Measurements from ENCODE around the gene CDH18.

Gene CDH18

GRCh38 chr5:19655627-19656026 lies 332.4 kb downstream of the CDH18 start:
- Histone ChIP-seq H3K27me3 (ENCODE audit: low read length) (no peaks in the 10 kb centered on the region), H3K27ac (ENCODE audit: low read depth, low read length) (no peak overlapping the region), H4K20me1 (ENCODE audit: low read depth, low read length) (no peaks in the 10 kb centered on the region), H3K36me3 (ENCODE audit: low read length) (0 out of 2 replicates have a peak, but pooled peaks cover 3% of the 10 kb centered on the region), H2AFZ (ENCODE audit: low read depth, low read length, severe bottlenecking) (peak overlapping the region; percentile 57), H3K79me2 (ENCODE audit: insufficient read depth, low read length) (no peaks in the 10 kb centered on the region), H3K9me3 (ENCODE audit: insufficient read depth, low read length) (no peaks in the 10 kb centered on the region), H3F3A (ENCODE audit: insufficient read depth) (no peaks in the 10 kb centered on the region), H3K4me3 (ENCODE audit: insufficient read depth, low read length, poor library complexity, severe bottlenecking) (no peak overlapping the region), H3K9me2 (replicated peaks; ENCODE audit: insufficient read depth, low read length) (no peaks in the 10 kb centered on the region), H3K9ac (ENCODE audit: low read length) (no peak overlapping the region), H3K4me2 (ENCODE audit: low read depth, low read length, poor library complexity, severe bottlenecking) (no peak overlapping the region)
- no peak for TF ChIP-seq CTCF (IDR thresholded peaks at IDR 0.05; ENCODE audit: insufficient read depth, low read length, poor library complexity, severe bottlenecking)
- no peak for TF ChIP-seq EZH2phosphoT487 (conservative IDR thresholded peaks at IDR 0.05; ENCODE audit: low read length)

DNA sequence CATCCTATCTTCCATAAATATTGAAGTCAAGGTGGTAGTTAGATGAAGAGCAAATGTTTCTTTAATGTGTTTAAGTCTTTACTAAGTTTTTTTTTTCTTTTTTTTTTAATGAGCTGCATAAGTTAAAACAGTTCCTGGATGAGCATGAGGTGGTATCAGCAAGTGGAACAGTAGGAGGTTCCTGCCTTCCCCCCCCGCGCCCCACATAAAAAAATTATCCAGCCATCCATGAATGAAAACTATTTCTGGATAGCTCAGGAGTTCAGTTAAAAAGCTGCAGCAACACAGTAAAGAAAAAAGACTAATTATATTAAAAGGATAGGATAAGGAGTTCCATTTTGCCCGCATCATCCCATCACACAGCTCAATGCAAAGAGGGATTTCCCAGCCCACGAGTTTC lies 349.5 kb downstream of the CDH18 start:
- Histone ChIP-seq H3K9me3 (ENCODE audit: insufficient read depth, low read length) (no peaks in the 10 kb centered on the region), H2AFZ (ENCODE audit: low read depth, low read length, severe bottlenecking) (peak overlapping the region; percentile 44), H3K4me2 (ENCODE audit: low read depth, low read length, poor library complexity, severe bottlenecking) (no peak overlapping the region), H3K9me2 (replicated peaks; ENCODE audit: insufficient read depth, low read length) (no peaks in the 10 kb centered on the region), H3K36me3 (ENCODE audit: low read length) (peaks cover 3% of the 10 kb centered on the region; the same call in 1 of the 2 replicates), H3F3A (ENCODE audit: insufficient read depth) (no peaks in the 10 kb centered on the region), H3K4me3 (ENCODE audit: insufficient read depth, low read length, poor library complexity, severe bottlenecking) (no peak overlapping the region), H3K9ac (ENCODE audit: low read length) (no peak overlapping the region), H3K79me2 (ENCODE audit: insufficient read depth, low read length) (no peaks in the 10 kb centered on the region), H4K20me1 (ENCODE audit: low read depth, low read length) (no peaks in the 10 kb centered on the region), H3K27me3 (ENCODE audit: low read length) (no peaks in the 10 kb centered on the region), H3K27ac (ENCODE audit: low read depth, low read length) (no peak overlapping the region)
- TF ChIP-seq CTCF (IDR thresholded peaks at IDR 0.05; ENCODE audit: insufficient read depth, low read length, poor library complexity, severe bottlenecking) (no peak), EZH2phosphoT487 (conservative IDR thresholded peaks at IDR 0.05; ENCODE audit: low read length) (no peak)

DNA sequence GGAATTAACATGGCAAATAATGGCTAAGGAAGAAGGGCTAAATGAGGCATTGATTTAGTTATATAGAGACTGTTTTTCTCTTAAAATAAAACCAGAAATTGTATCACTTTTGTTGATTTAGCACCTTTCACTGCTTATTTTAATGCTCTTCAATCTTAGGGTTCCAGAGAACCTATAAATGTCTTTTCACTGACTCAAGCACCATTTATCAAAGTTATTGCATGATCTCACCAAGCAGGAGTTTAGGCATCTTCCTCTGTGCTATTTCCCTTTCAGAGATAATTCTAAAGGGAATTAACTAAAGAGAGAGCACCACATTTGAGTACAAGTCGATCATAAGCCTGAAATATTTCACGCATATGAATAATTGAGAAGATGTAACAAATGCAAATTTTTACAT lies 357.1 kb downstream of the CDH18 start:
- no peak overlapping the region for H3K4me3 ChIP-seq (ENCODE audit: insufficient read depth, low read length, poor library complexity, severe bottlenecking)
- no peaks in the 10 kb centered on the region for H3F3A ChIP-seq (ENCODE audit: insufficient read depth)
- H3K36me3 ChIP-seq (ENCODE audit: low read length) = no peaks in the 10 kb centered on the region
- no peaks in the 10 kb centered on the region for H3K9me2 ChIP-seq (replicated peaks; ENCODE audit: insufficient read depth, low read length)
- no peak overlapping the region for H3K9ac ChIP-seq (ENCODE audit: low read length)
- H2AFZ ChIP-seq (ENCODE audit: low read depth, low read length, severe bottlenecking) = peak overlapping the region; percentile 64
- no peak for TF ChIP-seq CTCF (IDR thresholded peaks at IDR 0.05; ENCODE audit: insufficient read depth, low read length, poor library complexity, severe bottlenecking)
- no peak for TF ChIP-seq EZH2phosphoT487 (conservative IDR thresholded peaks at IDR 0.05; ENCODE audit: low read length)
- no peaks in the 10 kb centered on the region for H3K9me3 ChIP-seq (ENCODE audit: insufficient read depth, low read length)
- no peak overlapping the region for H3K27ac ChIP-seq (ENCODE audit: low read depth, low read length)
- no peaks in the 10 kb centered on the region for H3K27me3 ChIP-seq (ENCODE audit: low read length)
- no peaks in the 10 kb centered on the region for H3K79me2 ChIP-seq (ENCODE audit: insufficient read depth, low read length)
- no peak overlapping the region for H3K4me2 ChIP-seq (ENCODE audit: low read depth, low read length, poor library complexity, severe bottlenecking)
- H4K20me1 ChIP-seq (ENCODE audit: low read depth, low read length) = no peaks in the 10 kb centered on the region

Measured in SU-DHL-6 (cell line).